Measurements from ENCODE around the gene PLCB1.

Gene PLCB1

GRCh38 chr20:8569766-8570165 is 437.7 kb downstream of the PLCB1 start:
- no peaks in the 10 kb centered on the region for H3K36me3 ChIP-seq
- H3K4me1 ChIP-seq = no peaks in the 10 kb centered on the region
- H3K27ac ChIP-seq = no peak overlapping the region
- TF ChIP-seq Cebpa-rat (IDR thresholded peaks at IDR 0.05) = no peak
- H4K20me1 ChIP-seq = no peaks in the 10 kb centered on the region
- H3K4me3 ChIP-seq = no peak overlapping the region
- H3K9me3 ChIP-seq = no peaks in the 10 kb centered on the region
- H3K27me3 ChIP-seq = no peaks in the 10 kb centered on the region
- H3K9ac ChIP-seq = no peak overlapping the region
- H3K4me2 ChIP-seq = no peak overlapping the region

DNA sequence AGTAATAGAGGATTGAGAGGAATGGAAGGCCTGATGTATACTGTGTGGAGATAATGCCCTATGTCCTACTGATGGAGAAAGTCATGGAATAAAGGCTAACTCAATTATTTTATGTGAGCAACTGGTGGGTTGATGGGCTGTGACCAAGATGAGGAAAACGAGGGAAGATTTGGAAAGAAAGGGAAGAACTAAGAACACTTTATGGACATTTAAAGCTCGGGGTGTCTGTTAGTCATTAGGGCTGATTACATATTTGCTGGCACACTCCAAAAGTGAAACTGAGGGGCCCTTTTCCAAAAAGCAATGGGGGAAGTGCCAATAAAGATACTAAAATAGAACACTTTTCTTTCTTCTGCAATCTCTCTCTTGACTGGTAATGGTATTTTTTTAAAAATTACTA is 439.5 kb downstream of the PLCB1 start:
- TF ChIP-seq Cebpa-rat (IDR thresholded peaks at IDR 0.05) = no peak
- no peak overlapping the region for H3K4me2 ChIP-seq
- no peak overlapping the region for H3K9ac ChIP-seq
- no peaks in the 10 kb centered on the region for H3K36me3 ChIP-seq
- no peaks in the 10 kb centered on the region for H3K9me3 ChIP-seq
- no peak overlapping the region for H3K4me3 ChIP-seq
- H4K20me1 ChIP-seq = no peaks in the 10 kb centered on the region
- no peaks in the 10 kb centered on the region for H3K4me1 ChIP-seq
- no peaks in the 10 kb centered on the region for H3K27me3 ChIP-seq
- H3K27ac ChIP-seq = no peak overlapping the region

GRCh38 chr20:8573686-8574085 is 441.6 kb downstream of the PLCB1 start:
- Histone ChIP-seq H3K9ac (no peak overlapping the region), H3K27ac (no peak overlapping the region), H3K9me3 (no peaks in the 10 kb centered on the region), H3K4me1 (no peaks in the 10 kb centered on the region), H3K27me3 (no peaks in the 10 kb centered on the region), H3K4me2 (no peak overlapping the region), H4K20me1 (no peaks in the 10 kb centered on the region), H3K36me3 (no peaks in the 10 kb centered on the region), H3K4me3 (no peak overlapping the region)
- no peak for TF ChIP-seq Cebpa-rat (IDR thresholded peaks at IDR 0.05)

DNA sequence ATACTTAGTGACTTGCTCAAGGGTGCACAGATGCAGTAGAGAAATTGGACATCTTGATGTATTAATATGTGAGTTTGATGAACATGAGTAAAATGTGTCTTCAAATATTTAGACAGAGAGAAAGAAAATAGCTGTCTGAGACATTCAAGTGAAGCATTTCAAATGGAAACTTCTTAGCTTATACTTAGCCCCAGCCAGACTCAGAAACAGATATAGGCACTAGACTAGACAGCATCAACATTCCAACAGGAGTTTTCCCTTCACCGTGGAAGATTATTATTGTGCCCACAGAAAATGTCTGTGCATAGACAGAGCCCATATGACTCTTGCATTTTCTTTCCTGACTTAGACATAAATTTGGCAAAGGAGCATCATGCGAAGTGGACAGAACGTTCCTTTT is 443.0 kb downstream of the PLCB1 start:
- H3K4me1 ChIP-seq = no peaks in the 10 kb centered on the region

DNA sequence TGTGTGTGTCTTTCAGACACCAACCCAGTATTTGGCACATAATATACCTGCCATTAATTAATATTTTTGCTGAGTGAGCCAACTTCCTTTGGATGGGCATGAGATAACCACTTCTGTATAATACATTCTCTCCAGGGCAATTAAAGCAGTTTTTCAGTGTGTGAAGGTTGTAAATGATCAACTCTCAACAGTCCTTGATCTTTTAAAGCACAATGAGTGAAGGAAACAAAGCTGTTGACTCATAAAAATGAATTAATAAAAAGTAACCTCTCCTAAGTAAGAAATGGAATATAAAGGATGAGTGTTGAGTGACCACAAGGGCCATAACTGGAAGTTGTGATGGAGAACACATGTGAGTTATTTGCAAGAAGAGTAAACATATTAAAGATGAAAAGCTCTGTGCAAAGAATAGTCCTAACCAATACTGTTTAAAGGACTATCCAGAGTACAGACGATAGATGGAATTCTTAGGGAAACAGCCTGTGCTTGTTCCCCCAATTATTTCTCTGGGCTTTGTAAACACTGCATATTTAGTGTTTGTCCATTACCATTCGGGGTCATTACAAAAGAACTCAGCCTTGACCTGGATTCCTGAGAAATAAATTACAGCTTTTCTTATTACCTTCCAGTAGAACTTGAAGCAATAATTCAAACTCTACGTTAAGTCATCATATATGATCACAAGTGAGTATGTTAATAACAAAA is 446.2 kb downstream of the PLCB1 start:
- H3K9me3 ChIP-seq = no peaks in the 10 kb centered on the region
- H3K27me3 ChIP-seq = no peaks in the 10 kb centered on the region
- H3K4me1 ChIP-seq = no peaks in the 10 kb centered on the region
- H4K20me1 ChIP-seq = no peaks in the 10 kb centered on the region
- H3K4me3 ChIP-seq = no peak overlapping the region
- no peak overlapping the region for H3K4me2 ChIP-seq
- no peak overlapping the region for H3K27ac ChIP-seq
- no peak overlapping the region for H3K9ac ChIP-seq
- no peak for TF ChIP-seq Cebpa-rat (IDR thresholded peaks at IDR 0.05)
- H3K36me3 ChIP-seq = no peaks in the 10 kb centered on the region

More for the DNA sequence above, 443.0 kb downstream of the PLCB1 start:
- no peak overlapping the region for H3K27ac ChIP-seq
- no peaks in the 10 kb centered on the region for H3K9me3 ChIP-seq
- H3K9ac ChIP-seq = no peak overlapping the region
- H3K4me3 ChIP-seq = no peak overlapping the region
- H3K36me3 ChIP-seq = no peaks in the 10 kb centered on the region
- H3K27me3 ChIP-seq = no peaks in the 10 kb centered on the region
- no peak overlapping the region for H3K4me2 ChIP-seq
- H4K20me1 ChIP-seq = no peaks in the 10 kb centered on the region
- TF ChIP-seq Cebpa-rat (IDR thresholded peaks at IDR 0.05) = no peak

DNA sequence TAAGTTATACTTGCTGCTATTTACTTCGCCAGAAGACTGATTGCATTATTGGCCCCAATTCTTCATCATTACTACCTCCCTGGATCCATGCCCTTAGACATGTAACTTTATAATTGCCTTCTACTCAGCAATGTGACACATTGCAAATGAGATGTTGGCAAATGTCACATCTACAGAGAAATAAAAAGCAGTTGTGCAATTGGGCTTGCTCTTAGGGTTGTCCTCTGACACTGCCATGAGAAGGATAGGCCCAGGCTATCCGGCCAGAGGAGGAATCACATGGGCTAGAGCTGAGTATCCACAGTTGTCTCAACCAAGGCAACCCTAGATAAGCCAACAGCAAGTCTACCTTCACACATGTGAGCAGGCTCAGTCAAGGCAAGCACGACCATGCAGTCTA is 447.0 kb downstream of the PLCB1 start:
- H3K4me3 ChIP-seq = no peak overlapping the region
- H3K4me2 ChIP-seq = no peak overlapping the region
- no peaks in the 10 kb centered on the region for H3K4me1 ChIP-seq
- H3K27ac ChIP-seq = no peak overlapping the region
- H4K20me1 ChIP-seq = no peaks in the 10 kb centered on the region
- H3K27me3 ChIP-seq = no peaks in the 10 kb centered on the region
- H3K9me3 ChIP-seq = no peaks in the 10 kb centered on the region
- H3K9ac ChIP-seq = no peak overlapping the region
- H3K36me3 ChIP-seq = no peaks in the 10 kb centered on the region
- TF ChIP-seq Cebpa-rat (IDR thresholded peaks at IDR 0.05) = no peak

DNA sequence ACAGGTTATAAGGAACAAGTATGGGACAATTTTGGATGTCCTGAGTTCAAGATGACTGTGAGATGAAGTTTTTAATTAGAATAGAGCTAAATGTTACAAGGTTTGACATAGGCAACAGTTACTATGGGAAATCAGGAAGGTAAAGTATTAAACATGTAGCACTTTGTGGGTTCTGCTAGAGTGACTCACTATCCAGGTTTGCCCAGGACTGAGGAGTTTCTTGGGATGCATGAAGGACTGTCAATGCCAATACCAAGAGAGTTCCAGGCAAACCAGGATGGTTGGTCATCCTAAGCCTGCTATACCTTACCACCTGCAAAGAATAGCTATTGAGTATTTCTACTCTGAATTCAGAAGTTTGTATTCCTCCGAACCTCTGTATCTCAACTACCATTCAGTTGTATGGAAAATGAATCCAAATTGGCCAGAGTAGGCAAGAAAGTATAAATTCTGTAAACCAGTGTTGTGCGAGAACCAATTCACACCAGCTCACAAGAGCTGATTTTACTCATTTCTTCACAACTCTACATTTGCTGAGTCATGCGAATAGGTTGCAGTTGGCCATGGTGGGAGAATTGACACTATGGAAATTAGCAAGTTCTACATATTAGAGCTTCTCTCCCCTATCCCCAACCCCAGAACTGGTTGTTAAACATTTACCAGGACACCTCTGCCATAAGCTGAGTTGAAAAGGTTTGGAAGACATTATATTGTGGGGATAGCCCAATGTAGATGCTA is 449.5 kb downstream of the PLCB1 start:
- no peaks in the 10 kb centered on the region for H3K4me1 ChIP-seq
- no peak overlapping the region for H3K4me2 ChIP-seq
- H3K27me3 ChIP-seq = no peaks in the 10 kb centered on the region
- H3K4me3 ChIP-seq = no peak overlapping the region
- no peaks in the 10 kb centered on the region for H3K36me3 ChIP-seq
- TF ChIP-seq Cebpa-rat (IDR thresholded peaks at IDR 0.05) = no peak
- no peak overlapping the region for H3K27ac ChIP-seq
- no peak overlapping the region for H3K9ac ChIP-seq
- H3K9me3 ChIP-seq = no peaks in the 10 kb centered on the region
- H4K20me1 ChIP-seq = no peaks in the 10 kb centered on the region

DNA sequence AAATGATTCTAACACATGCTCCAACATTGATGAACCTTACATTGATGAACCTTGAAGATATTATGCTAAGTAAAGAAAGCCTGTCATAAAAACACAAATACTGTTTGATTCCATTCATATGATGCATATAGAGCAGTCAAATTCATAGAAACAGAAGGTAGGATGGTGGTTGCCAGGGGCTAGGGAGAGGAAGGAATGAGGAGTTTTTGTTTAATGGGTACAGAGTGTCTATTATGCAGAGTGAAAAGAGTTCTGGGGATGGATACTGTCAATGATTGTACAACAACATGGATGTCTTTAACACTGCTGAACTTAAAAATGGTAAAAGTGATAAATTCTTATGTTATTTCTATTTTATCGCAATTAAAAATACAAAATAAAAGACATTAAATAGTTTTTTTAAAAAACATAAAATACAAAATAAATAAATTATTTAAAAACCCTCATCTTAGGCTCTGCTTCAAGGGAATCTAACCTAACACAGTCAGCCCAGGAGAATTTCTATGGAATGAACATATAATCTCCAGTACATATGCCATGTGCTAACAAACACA is 451.0 kb downstream of the PLCB1 start:
- Histone ChIP-seq H3K9me3 (no peaks in the 10 kb centered on the region), H3K4me3 (no peak overlapping the region), H3K9ac (no peak overlapping the region), H3K36me3 (no peaks in the 10 kb centered on the region), H4K20me1 (no peaks in the 10 kb centered on the region), H3K4me1 (no peaks in the 10 kb centered on the region), H3K4me2 (no peak overlapping the region), H3K27me3 (no peaks in the 10 kb centered on the region), H3K27ac (no peak overlapping the region)
- no peak for TF ChIP-seq Cebpa-rat (IDR thresholded peaks at IDR 0.05)

- no peaks in the 10 kb centered on the region for H3K4me1 ChIP-seq
- no peak overlapping the region for H3K4me2 ChIP-seq
- no peaks in the 10 kb centered on the region for H3K36me3 ChIP-seq
- no peaks in the 10 kb centered on the region for H4K20me1 ChIP-seq
- no peak overlapping the region for H3K4me3 ChIP-seq
- no peak overlapping the region for H3K27ac ChIP-seq
- no peaks in the 10 kb centered on the region for H3K27me3 ChIP-seq
- H3K9me3 ChIP-seq = no peaks in the 10 kb centered on the region
- H3K9ac ChIP-seq = no peak overlapping the region
- TF ChIP-seq Cebpa-rat (IDR thresholded peaks at IDR 0.05) = no peak
Measured at GRCh38 chr20:8583566-8584043, 451.5 kb downstream of the PLCB1 start.

DNA sequence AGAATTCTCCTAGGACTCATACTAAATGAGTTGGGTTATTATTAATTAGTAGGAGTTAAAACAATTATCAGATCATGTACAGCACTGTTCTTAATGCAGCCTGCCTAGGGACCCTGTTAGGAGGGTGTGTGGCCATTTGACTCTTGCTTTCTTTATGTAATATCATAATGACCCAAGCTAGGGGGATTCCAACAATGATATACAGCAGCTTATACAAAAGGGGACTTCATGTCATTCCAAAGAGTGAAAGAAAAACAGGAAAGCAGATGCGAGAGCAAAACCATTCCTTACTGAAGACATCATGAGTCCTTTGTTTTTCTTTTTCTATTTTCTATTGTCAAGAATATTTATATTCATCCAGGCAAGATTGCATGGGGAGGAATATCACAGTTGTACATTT is 455.2 kb downstream of the PLCB1 start:
- no peaks in the 10 kb centered on the region for H3K27me3 ChIP-seq
- H3K27ac ChIP-seq = no peak overlapping the region
- TF ChIP-seq Cebpa-rat (IDR thresholded peaks at IDR 0.05) = no peak
- H3K4me2 ChIP-seq = no peak overlapping the region
- H3K36me3 ChIP-seq = no peaks in the 10 kb centered on the region
- no peaks in the 10 kb centered on the region for H3K9me3 ChIP-seq
- H3K4me3 ChIP-seq = no peak overlapping the region
- H4K20me1 ChIP-seq = no peaks in the 10 kb centered on the region
- H3K4me1 ChIP-seq = no peaks in the 10 kb centered on the region
- H3K9ac ChIP-seq = no peak overlapping the region
